Psoas muscle (tissue), 8 donors: ENCODE data around the gene RFX7. TPM values are rescaled to one million over a fixed set of nuclear protein-coding genes. Genes with fewer than 3 reads are reported as not detected.

Experiments
- ATAC-seq, 4 donors: fragments of 200-7000 bp; cut with Tn5 transposase; one replicate each; pipeline ENCODE4 v1.9.1; 2020; ENCODE audit warnings: moderate library complexity in 3 of 4, mild to moderate bottlenecking in 2 of 4
- DNase-seq, 2 donors: peaks; one replicate each; pipeline ENCODE4 v3.0.0-alpha.2; 2020
- H3K27ac ChIP-seq: fragments of 200-600 bp; one replicate; pipeline ENCODE4 v1.8.0; 2022
- H3K27me3 ChIP-seq, 3 donors: fragments of 200-600 bp in 1 of 3; one replicate each; pipeline versions ENCODE4 v1.6.1 to v1.8.0; 2013 to 2022; ENCODE audit warnings: low read length in 2 of 3, mild to moderate bottlenecking in 2 of 3, moderate library complexity in 1 of 3; ENCODE audit not compliant: insufficient read depth in 3 of 3
- H3K36me3 ChIP-seq, 2 donors: fragments of 200-600 bp in 1 of 2; one replicate each; pipeline versions ENCODE4 v1.6.1 to v1.8.0; 2013 to 2022; ENCODE audit warnings: low read depth in 1 of 2, mild to moderate bottlenecking in 1 of 2, moderate library complexity in 1 of 2; ENCODE audit not compliant: insufficient read depth in 1 of 2
- H3K4me1 ChIP-seq: fragments of 200-600 bp; one replicate; pipeline ENCODE4 v1.8.0; 2022
- H3K4me3 ChIP-seq: fragments of 200-600 bp; one replicate; pipeline ENCODE4 v1.8.0; 2022; ENCODE audit warnings: mild to moderate bottlenecking
- H3K9me3 ChIP-seq: fragments of 200-600 bp; one replicate; pipeline ENCODE4 v1.8.0; 2022
- WGBS, 3 donors: extraction: QIAGEN DNeasy Blood & Tissue Kit; methylation state at CpG; one replicate each; pipeline versions ENCODE4 v1.1.6 to v1.1.7; 2013; 5-methylcytosine and 5-hydroxymethylcytosine counted together
- intact Hi-C, 2 donors: fragments of 100-400 bp; cut with DNase I; formaldehyde crosslinking; loops; one replicate each; pipeline versions ENCODE4 v1.11.0 to v1.14.2; 2022
- polyA plus RNA-seq, 3 donors: library from polyadenylated mRNA; stranded (reverse); fragments of 200-250 nt; gene quantifications; one replicate each; pipeline ENCODE4 v1.2.3, GENCODE V29; 2013
- total RNA-seq, 4 donors: library from RNA; stranded (reverse); fragmentation: NEBNext Ultra II Directional in 2 of 4; extraction: Animal tissue kit (Norgen Biotek cat#: 25700) in 2 of 4; gene quantifications; one replicate each; pipeline versions ENCODE4 v1.2.1 to v1.2.4, GENCODE V29; 2021 to 2023
- TF ChIP-seq, protein P1 (sequence below): fragments of 200-600 bp; IDR thresholded peaks from one replicate; pipeline ENCODE4 v1.8.0; 2022; ENCODE audit warnings: antibody characterized with exemption
- donor health status: healthy with polysubstance abuse.
- donor health status: DM: no; HTN: no; CAD: no; lungs with moderate emphysema.
- donor health status: Bipolar disorder and iron deficiency.
- donor health status: healthy.
- donor health status: DM: yes; HTN: yes; CAD: no.
- donor health status: DM: no; HTN: no; CAD: no.
- donor health status: DM: no; HTN: no; CAD: no.
- donor health status: DM: yes; HTN: yes; CAD: no.

Gene RFX7
- total and polyA plus RNA-seq, 7 donors, result 0.83 to 17.6 (median 11.8) TPM

DNA sequence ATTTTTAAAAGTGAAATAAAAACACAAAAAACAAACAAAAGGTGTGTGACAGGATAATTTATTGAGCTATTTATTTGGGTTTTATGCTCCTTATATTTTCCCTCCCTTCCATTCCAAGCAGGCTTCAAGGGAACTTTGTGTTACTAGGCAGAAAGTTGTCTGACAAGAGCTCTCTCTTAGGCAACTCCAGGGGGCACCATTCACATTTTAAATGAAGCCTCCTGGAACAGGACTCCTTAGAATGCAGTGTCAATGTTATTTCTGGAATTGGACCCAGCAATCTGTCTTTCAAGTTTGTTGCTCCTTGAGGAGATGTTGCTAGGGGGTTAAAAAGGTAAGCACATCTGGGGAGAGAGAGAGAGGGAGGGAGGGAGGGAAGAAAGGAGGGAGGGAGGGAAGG, 5.4 kb upstream of the RFX7 start:
- Histone ChIP-seq H3K9me3 (no peaks in the 10 kb centered on the region), H3K4me3 (no peak overlapping the region), H3K27me3 (no peaks in the 10 kb centered on the region), H3K36me3 (no peaks in the 10 kb centered on the region), H3K4me1 (peaks cover 18% of the 10 kb centered on the region), H3K27ac (no peak overlapping the region)
- intact Hi-C loops, result loop anchor here in 1 of 2 donors (5.0 to 10.0 kb wide), 3 partner anchors 144 to 254 kb away; partner anchors contain the start of gene NEDD4
- DNase-seq (no peak), ATAC-seq (no peak)
- TF ChIP-seq, protein P1, sequence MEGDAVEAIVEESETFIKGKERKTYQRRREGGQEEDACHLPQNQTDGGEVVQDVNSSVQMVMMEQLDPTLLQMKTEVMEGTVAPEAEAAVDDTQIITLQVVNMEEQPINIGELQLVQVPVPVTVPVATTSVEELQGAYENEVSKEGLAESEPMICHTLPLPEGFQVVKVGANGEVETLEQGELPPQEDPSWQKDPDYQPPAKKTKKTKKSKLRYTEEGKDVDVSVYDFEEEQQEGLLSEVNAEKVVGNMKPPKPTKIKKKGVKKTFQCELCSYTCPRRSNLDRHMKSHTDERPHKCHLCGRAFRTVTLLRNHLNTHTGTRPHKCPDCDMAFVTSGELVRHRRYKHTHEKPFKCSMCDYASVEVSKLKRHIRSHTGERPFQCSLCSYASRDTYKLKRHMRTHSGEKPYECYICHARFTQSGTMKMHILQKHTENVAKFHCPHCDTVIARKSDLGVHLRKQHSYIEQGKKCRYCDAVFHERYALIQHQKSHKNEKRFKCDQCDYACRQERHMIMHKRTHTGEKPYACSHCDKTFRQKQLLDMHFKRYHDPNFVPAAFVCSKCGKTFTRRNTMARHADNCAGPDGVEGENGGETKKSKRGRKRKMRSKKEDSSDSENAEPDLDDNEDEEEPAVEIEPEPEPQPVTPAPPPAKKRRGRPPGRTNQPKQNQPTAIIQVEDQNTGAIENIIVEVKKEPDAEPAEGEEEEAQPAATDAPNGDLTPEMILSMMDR, result no peak

DNA sequence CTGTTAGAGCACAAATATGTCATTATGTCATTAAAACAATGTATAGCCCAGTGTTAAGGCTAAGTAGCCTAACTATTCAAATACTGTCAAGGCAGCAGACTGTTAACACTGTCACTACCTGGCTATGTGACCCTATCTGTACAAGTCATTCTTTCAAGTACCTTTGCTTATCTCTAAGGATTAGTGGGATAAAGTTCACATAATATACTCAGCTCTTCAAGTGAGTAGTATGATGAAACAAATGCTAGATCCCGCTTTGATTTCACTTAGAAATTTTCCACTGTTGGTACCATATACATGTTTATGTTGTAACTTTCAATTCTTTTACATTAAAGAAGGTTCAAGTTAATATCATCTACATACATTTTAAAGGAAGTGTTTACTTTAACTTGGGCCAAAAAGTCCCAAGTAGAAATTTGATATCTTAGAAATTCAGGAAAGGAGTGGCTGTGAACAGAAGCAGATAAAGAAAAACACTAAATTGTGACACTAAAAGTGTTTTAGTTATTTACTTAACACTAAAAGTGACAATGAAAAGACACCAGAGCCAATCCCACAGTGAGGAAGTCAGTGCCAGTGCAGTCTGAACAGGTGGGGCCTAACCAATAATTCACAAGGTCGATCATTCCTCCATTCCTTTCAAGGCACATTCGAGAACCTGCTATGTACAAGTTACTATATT, 4.8 kb upstream of the RFX7 start:
- Histone ChIP-seq H3K27ac (no peak overlapping the region), H3K9me3 (no peaks in the 10 kb centered on the region), H3K4me1 (peaks cover 18% of the 10 kb centered on the region), H3K27me3 (no peaks in the 10 kb centered on the region), H3K36me3 (no peaks in the 10 kb centered on the region), H3K4me3 (no peak overlapping the region)
- TF ChIP-seq, protein P1, result no peak
- 48 to 57% (median 56%) methylated on average over 3 of the region's 3 CpGs for WGBS, 3 donors
- no peak for ATAC-seq
- DNase-seq, result no peak
- intact Hi-C loops, result loop anchor here in 1 of 2 donors (5.0 to 10.0 kb wide), 3 partner anchors 144 to 254 kb away; partner anchors contain the start of gene NEDD4

DNA sequence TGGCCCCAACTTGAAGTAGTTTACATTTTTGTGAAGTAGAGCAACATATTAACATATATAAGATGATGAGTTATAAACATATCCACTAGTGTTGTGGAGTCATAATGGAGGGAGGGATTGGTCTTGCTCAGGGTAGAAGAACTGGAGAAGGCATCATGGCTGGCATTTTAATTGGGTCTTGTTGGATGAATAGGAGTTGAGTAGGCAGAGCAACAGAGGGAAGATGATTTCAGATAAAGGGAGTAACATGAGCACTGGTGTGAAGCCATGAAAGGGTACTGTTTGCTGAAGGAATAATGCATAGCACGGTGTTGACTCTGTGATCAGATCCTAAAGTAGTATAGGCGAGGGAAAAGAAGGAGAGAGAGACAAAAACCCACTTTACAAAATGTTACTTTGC, 3.6 kb upstream of the RFX7 start:
- WGBS, 3 donors, result 96 to 100% (median 96%) methylated on average over 2 of the region's 2 CpGs
- TF ChIP-seq, protein P1, result no peak
- H3K4me1 ChIP-seq, result peaks cover 19% of the 10 kb centered on the region
- DNase-seq (no peak), ATAC-seq (no peak)
- no peaks in the 10 kb centered on the region for H3K9me3 ChIP-seq
- H3K36me3 ChIP-seq, result no peaks in the 10 kb centered on the region
- intact Hi-C loops, result loop anchor here (2.0 to 10.0 kb wide), 4 partner anchors 142 to 252 kb away; partner anchors contain the start of gene NEDD4 (in 1 of the 2)
- no peak overlapping the region for H3K27ac ChIP-seq
- no peaks in the 10 kb centered on the region for H3K27me3 ChIP-seq
- H3K4me3 ChIP-seq, result no peak overlapping the region

DNA sequence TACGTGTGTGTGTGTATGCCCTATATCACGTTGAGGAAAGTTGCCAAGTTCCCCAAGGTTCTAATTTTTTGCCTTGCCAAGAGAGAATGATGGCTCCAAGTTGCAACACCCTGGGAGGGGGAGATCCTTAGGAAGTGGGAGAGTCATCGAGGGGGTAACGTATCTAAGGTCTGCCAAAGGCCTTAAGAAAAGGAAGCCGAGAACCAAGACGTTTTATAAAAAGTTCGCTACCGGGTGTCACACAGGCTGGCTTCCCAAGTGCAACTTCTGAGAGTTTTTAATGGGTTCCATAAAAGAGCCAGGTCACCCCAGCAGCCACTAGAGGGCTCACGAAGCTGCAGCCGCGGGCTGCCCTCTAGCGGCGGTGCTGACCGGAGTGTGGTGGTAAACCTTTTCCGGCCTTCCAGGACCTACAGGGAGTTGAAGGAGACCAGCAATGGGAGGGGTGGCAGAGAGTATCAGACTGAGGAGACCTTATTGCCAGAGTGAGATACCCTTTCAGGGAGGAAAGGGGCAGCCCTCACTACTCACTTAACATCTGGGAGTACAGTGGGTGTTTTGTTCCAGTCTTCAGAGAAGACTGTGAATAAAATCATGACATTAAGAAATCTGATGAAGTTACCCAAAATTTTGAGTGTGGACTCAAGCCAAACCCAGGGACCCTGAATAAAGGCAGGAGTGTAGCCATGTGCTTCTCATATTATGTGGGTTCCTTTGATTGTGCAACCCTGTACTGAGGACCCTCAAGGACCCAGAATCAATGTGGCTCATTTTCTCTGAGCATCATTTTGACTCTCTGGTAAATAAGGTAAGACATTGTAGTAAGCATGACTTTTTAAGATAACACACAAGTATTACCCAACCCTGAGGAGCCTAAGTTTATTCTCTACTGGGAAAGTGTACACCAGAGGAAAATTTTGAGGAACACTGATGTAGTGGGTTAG, 2.5 kb upstream of the RFX7 start:
- Histone ChIP-seq H3K27me3 (no peaks in the 10 kb centered on the region), H3K4me1 (peaks cover 23% of the 10 kb centered on the region), H3K9me3 (no peaks in the 10 kb centered on the region), H3K36me3 (no peaks in the 10 kb centered on the region), H3K27ac (peak overlapping the region; percentile 87), H3K4me3 (peak overlapping the region; percentile 78)
- peak; percentile 75 to 88 (median 84) for ATAC-seq
- TF ChIP-seq, protein P1, result peak; percentile 99
- DNase-seq, result peak; percentile 87 to 93
- intact Hi-C loops, result loop anchor here (2.0 to 10.0 kb wide), 5 partner anchors 141 to 251 kb away; partner anchors contain the start of gene NEDD4 (in 1 of the 2)
- 8 to 14% (median 11%) methylated on average over 15 of the region's 15 CpGs for WGBS, 3 donors
